Activated naive CD4-positive, alpha-beta T cell treated with anti-CD3 and anti-CD28 coated beads for 36 hours (primary cell): Measurements from ENCODE around the gene KRTAP12-3. TPM values are rescaled to one million over a fixed set of nuclear protein-coding genes. Genes with fewer than 3 reads are reported as not detected.
"Not testable (repeated sequence)": the region's sequence is repeated elsewhere in the genome, so short reads cannot be mapped to it uniquely, and the experiment has no call there.

Source experiments
- CTCF ChIA-PET: fragments of 350-600 bp; sonication (Branson Sonifier 250); formaldehyde crosslinking; loops from one replicate; lab custom pipeline; 2021; ENCODE audit warnings: antibody characterized with exemption; lab: Charles Lee
- DNase-seq: peaks from one replicate; pipeline ENCODE4 v3.0.0-alpha.2; 2020
- H3K27ac Mint-ChIP-seq: one replicate; pipeline ENCODE4 v1.8.0; 2021; ENCODE audit warnings: mild to moderate bottlenecking, mixed read lengths
- H3K27me3 Mint-ChIP-seq: one replicate; pipeline ENCODE4 v1.8.0; 2021; ENCODE audit warnings: low read depth, mixed read lengths
- H3K36me3 Mint-ChIP-seq: one replicate; pipeline ENCODE4 v1.8.0; 2021; ENCODE audit warnings: low read depth, mixed read lengths
- H3K4me1 Mint-ChIP-seq: one replicate; pipeline ENCODE4 v1.8.0; 2021; ENCODE audit warnings: low read depth, mixed read lengths
- H3K4me3 Mint-ChIP-seq: one replicate; pipeline ENCODE4 v1.8.0; 2021; ENCODE audit warnings: mild to moderate bottlenecking, moderate library complexity, mixed read lengths
- H3K9me3 Mint-ChIP-seq: one replicate; pipeline ENCODE4 v1.8.0; 2021; ENCODE audit warnings: mixed read lengths
- intact Hi-C: fragments of 100-400 bp; cut with micrococcal nuclease; formaldehyde crosslinking; loops from one replicate; pipeline ENCODE4 v1.15.1; 2023
- total RNA-seq, 2 experiments: library from RNA; stranded (reverse); gene quantifications; one replicate each; pipeline ENCODE4 v1.2.3, GENCODE V29; 2021

The KRTAP12-3 gene
- total RNA-seq, 2 experiments from 2014 or later: not detected

DNA sequence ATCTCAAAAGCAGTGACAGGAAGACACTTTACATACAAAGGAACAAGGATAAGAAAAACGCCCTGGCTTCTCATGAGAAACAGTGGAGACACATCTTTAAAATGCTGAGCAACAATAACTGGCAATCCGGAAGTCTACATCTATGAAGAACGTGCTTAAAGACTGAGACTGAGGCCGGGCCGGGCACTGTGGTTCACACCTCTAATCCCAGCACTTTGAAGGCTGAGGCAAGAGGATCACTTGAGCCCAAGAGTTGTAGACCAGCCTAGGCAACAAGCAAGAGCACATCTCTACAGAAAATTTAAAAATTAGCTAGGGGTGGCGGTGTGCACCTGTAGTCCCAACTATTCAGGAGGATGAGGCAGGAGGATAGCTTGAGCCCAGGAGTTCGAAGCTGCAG lies 26.3 kb downstream of the KRTAP12-3 start:
- CTCF ChIA-PET: interaction anchor here (0.6 kb wide), 1 partner anchor 368 kb away, joined by 3 read pairs; no protein-coding TSS in a partner anchor
- Mint-ChIP-seq H3K4me3 (no peak overlapping the region), H3K27ac (no peak overlapping the region)

DNA sequence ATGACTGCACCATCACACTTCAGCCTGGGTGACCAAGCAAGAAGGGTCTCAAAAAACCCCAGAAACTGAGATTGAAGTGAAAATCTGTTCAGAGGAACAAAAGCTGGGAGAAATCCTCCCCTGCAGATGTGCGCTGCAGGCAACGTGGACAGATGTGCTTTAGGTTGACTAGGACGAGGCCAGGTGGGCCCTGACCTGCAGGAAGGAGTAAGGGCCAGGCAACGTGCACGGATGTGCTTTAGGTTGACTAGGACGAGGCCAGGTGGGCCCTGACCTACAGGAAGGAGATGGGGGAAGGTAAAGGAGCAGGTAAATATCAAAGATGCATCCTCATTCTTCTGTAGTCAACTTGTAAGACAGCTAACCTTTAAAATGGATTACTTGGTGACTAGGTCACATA lies 26.8 kb downstream of the KRTAP12-3 start:
- intact Hi-C loops: no loop called here
- DNase-seq: no peak
- Mint-ChIP-seq H3K27ac (no peak overlapping the region), H3K4me3 (no peak overlapping the region), H3K4me1 (peaks cover 6% of the 10 kb centered on the region), H3K36me3 (no peaks in the 10 kb centered on the region), H3K9me3 (no peaks in the 10 kb centered on the region), H3K27me3 (peaks cover 10% of the 10 kb centered on the region)
- CTCF ChIA-PET: no interaction called here

More for the DNA sequence above, 26.3 kb downstream of the KRTAP12-3 start:
- Mint-ChIP-seq H3K36me3 (no peaks in the 10 kb centered on the region), H3K4me1 (peaks cover 6% of the 10 kb centered on the region), H3K27me3 (peaks cover 10% of the 10 kb centered on the region), H3K9me3 (no peaks in the 10 kb centered on the region)
- DNase-seq: no peak
- intact Hi-C loops: no loop called here

DNA sequence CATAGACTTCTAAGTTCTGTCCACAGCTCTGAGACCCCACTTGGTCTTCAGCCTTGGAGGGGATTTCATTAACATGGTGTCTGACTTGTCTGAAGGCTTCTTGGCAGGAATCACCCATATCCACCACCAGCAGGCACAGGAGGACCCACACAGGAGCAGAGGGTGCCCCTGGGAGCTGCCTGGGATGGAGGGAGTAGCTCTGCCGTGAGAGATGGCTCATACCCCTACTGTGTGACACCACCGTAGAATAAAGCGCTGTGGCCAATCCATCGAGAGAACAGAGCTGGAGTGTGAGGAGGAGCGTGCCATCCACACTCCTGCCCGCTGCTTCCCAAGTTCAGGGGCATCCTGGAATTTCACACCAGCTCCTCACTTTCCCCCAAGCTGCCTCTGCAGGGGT lies 27.3 kb downstream of the KRTAP12-3 start:
- intact Hi-C loops, H3K36me3 Mint-ChIP-seq, H3K27ac Mint-ChIP-seq, CTCF ChIA-PET, H3K27me3 Mint-ChIP-seq, H3K4me3 Mint-ChIP-seq, DNase-seq, H3K4me1 Mint-ChIP-seq, H3K9me3 Mint-ChIP-seq: not testable (repeated sequence)

DNA sequence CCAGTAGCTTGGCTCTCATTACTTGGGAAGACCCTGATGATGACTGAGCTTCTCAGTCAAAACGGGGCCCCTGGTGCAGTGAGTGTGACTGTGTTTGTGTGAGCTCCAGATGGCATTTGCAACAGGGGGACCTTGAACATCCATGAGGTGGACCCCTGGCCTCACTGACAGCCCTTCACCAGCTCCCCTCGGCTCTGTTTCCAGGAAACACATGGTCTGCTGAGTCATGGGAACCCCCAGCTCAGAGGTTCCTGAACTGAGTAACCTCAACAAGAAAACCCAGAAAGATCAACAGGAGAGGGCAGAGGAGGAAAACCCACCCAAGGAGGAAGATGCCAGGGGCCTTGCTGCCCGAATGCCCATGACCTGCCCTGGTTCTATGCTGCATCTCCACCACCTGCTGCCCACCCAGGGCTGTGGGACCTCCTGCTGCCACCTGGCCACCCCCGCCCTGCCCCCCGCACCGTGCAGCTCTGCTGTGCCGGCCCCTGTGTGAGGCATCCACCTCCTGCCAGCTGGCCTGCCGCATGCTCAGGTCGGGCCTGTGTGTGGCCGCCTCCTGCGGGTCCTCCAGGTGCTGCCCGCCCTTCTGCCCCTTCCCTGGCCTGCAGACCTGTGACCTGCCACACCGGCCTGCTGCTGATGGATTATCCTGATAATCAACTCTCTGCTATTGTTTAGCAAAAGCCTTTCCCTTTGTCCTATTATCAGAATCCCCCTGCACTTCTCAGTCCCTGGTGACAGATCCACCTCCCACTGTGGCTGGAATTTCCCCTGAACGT lies 28.5 kb downstream of the KRTAP12-3 start:
- Mint-ChIP-seq H3K9me3 (no peaks in the 10 kb centered on the region), H3K4me3 (no peak overlapping the region), H3K27me3 (peaks cover 10% of the 10 kb centered on the region), H3K27ac (no peak overlapping the region), H3K4me1 (peaks cover 10% of the 10 kb centered on the region), H3K36me3 (no peaks in the 10 kb centered on the region)
- CTCF ChIA-PET: interaction anchor here (1.5 kb wide), 1 partner anchor 9 kb away, joined by 3 read pairs; no protein-coding TSS in a partner anchor
- DNase-seq: peak; percentile 22
- intact Hi-C loops: no loop called here

DNA sequence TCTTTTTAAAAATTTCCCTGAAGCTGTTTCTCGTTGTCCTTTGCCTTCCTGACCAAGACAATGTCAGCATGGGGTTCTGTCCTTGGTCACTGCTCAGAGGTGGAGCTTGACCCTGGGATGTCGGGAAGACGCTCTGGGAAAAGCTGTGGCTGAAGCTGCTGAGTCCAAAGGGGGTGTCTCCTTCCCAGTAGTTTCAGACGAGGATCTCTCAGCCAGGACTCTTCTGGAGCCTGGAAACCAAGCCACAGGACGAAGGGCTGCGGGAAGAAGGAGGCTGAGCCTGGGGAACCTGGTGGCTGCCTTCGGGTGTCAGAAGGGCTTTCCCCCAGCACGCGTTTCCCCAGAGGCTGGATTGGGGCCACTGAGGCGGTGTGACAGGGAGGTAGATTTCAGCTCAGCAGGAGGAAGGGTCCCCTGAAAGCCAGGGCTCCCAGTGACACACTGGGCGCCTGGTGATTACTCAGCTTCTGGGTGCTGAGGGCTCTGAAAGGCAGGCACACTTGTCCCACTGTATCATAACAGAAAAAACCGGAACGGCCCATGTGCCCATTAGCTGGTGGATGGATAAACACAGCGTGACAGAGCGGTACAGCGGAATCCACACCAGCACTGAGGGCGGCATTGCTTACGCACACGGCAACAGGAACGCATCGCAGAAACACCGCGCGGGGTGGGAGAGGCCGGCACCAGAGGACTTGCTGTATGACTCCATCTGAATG lies 29.3 kb downstream of the KRTAP12-3 start:
- Mint-ChIP-seq H3K4me3 (no peak overlapping the region), H3K9me3 (no peaks in the 10 kb centered on the region), H3K27ac (no peak overlapping the region), H3K27me3 (peaks cover 10% of the 10 kb centered on the region), H3K4me1 (peaks cover 18% of the 10 kb centered on the region), H3K36me3 (no peaks in the 10 kb centered on the region)
- no peak for DNase-seq
- intact Hi-C loops: no loop called here
- CTCF ChIA-PET: interaction anchor here (1.5 kb wide), 1 partner anchor 10 kb away, joined by 3 read pairs; no protein-coding TSS in a partner anchor

DNA sequence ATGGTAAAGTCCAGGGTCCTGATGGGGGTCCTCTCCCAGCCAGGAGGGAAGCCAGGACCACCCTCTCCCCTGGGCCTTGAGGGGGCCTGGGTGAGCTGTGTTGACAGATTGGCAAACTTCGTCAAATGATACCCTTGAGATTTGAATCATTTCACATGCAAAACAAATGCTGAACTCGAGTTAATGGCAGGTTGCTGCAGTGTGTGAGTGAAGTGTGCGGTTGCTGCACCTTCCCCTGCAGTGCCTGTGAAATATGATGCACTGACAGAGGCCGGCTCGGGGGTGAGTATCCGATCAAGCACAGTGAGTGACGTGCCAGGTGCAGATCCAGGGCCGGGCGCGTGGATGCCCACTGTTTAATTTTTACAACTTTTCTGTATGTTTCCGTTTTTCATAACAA lies 29.9 kb downstream of the KRTAP12-3 start:
- CTCF ChIA-PET: interaction anchor here (1.5 kb wide), 1 partner anchor 11 kb away, joined by 3 read pairs; no protein-coding TSS in a partner anchor
- intact Hi-C loops: no loop called here
- Mint-ChIP-seq H3K4me3 (no peak overlapping the region), H3K27ac (no peak overlapping the region), H3K9me3 (peaks cover 4% of the 10 kb centered on the region), H3K36me3 (peaks cover 2% of the 10 kb centered on the region), H3K4me1 (peaks cover 19% of the 10 kb centered on the region), H3K27me3 (peaks cover 7% of the 10 kb centered on the region)
- DNase-seq: no peak

DNA sequence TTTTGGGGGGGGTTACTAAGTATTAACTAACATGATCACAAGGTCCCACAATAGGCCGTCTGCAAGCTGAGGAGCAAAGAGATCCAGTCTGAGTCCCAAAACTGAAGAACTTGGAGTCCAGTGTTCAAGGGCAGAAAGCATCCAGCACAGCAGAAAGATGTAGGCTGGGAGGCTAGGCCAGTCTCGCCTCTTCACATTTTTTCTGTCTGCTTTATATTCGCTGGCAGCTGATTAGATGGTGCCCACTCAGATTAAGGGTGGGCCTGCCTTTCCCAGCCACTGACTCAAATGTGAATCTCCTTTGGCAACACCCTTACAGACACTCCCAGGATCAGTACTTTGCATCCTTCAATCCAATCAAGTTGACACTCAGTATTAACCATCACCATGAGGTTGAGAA lies 32.0 kb downstream of the KRTAP12-3 start:
- H3K27me3 Mint-ChIP-seq, CTCF ChIA-PET, DNase-seq, H3K36me3 Mint-ChIP-seq, H3K9me3 Mint-ChIP-seq, intact Hi-C loops, H3K4me3 Mint-ChIP-seq, H3K27ac Mint-ChIP-seq: not testable (repeated sequence)
- H3K4me1 Mint-ChIP-seq: peaks cover 21% of the 10 kb centered on the region

DNA sequence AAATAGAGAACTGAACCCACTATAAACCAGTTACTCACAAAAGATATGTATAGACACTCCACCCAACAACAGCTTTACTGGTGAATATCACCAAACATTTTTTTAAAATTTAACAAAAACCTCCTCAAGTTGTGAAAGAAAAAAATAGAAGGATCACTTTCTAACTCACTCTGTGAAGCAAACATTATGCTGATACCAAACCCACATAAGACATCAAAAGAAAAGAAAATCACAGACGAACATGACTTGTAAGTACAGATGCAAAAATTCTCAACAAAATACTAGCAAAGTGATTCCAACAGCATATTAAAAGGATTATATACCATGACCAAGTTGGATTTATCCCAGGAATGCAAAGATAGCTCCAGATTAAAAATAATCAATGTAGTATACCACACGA lies 34.0 kb downstream of the KRTAP12-3 start:
- Mint-ChIP-seq H3K9me3 (peaks cover 9% of the 10 kb centered on the region), H3K27me3 (peaks cover 4% of the 10 kb centered on the region), H3K4me3 (no peak overlapping the region), H3K27ac (no peak overlapping the region), H3K36me3 (peaks cover 2% of the 10 kb centered on the region), H3K4me1 (peaks cover 15% of the 10 kb centered on the region)
- CTCF ChIA-PET: no interaction called here
- no peak for DNase-seq
- intact Hi-C loops: no loop called here

DNA sequence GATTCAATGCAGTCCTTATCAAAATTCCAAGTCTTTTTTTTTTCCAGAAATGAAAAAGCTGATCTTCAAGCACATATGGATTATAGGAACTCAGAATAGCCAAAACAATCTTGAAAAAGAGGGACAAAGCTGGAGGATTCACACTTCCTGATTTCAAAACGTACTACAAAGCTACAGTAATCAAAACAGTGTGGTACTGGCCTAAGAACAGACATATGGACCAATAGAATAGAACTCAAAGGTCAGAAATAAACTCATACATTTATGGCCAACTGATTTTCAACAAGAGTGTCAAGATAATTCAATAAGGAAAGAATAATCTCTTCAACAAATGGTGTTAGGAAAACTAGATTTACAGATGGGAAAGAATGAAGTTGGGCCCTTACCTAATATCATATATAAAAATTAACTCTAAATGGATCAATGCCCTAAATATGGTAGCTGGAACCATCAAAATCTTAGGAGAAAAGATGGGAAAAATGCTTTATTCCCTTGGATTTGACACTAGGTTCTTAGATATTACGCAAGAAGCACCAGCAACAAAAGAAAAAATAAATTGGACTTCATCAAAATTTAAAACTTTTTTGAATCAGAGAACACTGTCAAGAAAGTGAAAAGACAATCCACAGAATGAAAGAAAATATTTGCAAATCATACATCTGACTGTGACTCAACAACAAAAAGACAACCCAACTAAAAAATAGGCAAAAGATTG lies 35.2 kb downstream of the KRTAP12-3 start:
- CTCF ChIA-PET: no interaction called here
- Mint-ChIP-seq H3K4me3 (no peak overlapping the region), H3K4me1 (peaks cover 15% of the 10 kb centered on the region), H3K27me3 (peaks cover 11% of the 10 kb centered on the region), H3K36me3 (peaks cover 2% of the 10 kb centered on the region), H3K27ac (no peak overlapping the region), H3K9me3 (peaks cover 9% of the 10 kb centered on the region)
- intact Hi-C loops: no loop called here
- no peak for DNase-seq

DNA sequence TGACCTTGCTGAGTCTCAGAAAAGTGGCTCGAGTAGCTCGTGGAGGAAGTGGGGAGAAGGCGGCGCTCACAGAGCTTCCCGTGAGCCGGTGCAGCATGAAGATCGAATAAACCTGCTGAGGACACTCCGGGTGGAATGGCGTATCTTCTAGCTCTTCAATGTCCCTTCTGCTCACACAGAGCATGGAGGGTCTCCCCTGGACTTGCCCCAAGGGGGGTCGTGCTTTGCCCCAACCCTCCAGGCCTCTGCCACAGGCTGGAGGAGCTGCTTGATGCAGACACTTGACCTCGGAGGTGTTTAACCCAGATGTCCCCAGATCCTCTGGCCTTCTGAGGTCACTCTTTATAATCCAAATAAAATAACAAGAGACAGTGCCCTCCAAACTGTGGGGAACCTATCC lies 37.0 kb downstream of the KRTAP12-3 start:
- CTCF ChIA-PET: no interaction called here
- peaks cover 15% of the 10 kb centered on the region for H3K4me1 Mint-ChIP-seq
- no peak overlapping the region for H3K27ac Mint-ChIP-seq
- intact Hi-C loops: no loop called here
- peaks cover 2% of the 10 kb centered on the region for H3K36me3 Mint-ChIP-seq
- no peak overlapping the region for H3K4me3 Mint-ChIP-seq
- peaks cover 23% of the 10 kb centered on the region for H3K27me3 Mint-ChIP-seq
- no peak for DNase-seq
- H3K9me3 Mint-ChIP-seq: peaks cover 9% of the 10 kb centered on the region

DNA sequence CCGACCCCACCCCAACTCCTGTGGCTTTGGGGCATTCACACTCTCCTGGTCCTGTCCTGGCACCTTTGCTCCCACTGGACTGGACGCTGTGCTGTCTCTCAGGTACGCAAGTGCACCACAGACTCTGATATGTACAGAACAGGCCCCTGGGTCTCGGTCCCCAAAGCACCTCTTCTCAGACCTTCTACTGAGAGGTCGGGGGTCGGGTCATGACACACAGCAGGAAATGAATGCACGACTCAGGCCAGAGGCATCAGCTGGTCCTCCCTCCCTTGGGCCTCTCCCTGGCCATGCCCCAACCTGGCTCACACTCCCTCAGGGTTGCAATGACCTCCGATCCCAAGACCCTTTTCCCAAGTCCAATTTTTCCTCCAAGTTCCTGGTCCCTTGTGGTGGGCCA lies 37.5 kb downstream of the KRTAP12-3 start:
- H3K27ac Mint-ChIP-seq: no peak overlapping the region
- CTCF ChIA-PET: no interaction called here
- H3K4me3 Mint-ChIP-seq: no peak overlapping the region
- intact Hi-C loops: no loop called here
- no peak for DNase-seq
- peaks cover 15% of the 10 kb centered on the region for H3K4me1 Mint-ChIP-seq
- peaks cover 2% of the 10 kb centered on the region for H3K36me3 Mint-ChIP-seq
- H3K27me3 Mint-ChIP-seq: peaks cover 26% of the 10 kb centered on the region
- peaks cover 9% of the 10 kb centered on the region for H3K9me3 Mint-ChIP-seq

DNA sequence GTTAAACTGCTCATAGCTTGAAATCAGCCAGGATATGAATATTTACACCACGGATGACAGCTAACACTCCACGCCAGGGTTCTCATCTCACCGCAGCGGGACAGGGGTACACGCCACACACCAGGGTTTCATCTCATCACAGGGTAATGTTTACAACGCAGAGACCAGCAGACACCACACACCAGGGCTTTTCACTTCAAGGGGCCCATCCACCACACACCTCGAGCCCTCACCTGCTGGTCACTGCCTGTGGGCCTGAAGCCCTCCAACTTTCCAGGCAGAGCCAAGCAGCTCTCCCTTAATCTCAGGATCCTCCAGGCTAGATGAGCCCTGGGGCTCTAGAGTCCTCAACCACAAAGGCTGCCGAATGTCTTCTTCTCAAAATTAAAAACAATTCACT lies 37.9 kb downstream of the KRTAP12-3 start:
- CTCF ChIA-PET: no interaction called here

More for the DNA sequence above, 37.9 kb downstream of the KRTAP12-3 start:
- peaks cover 2% of the 10 kb centered on the region for H3K36me3 Mint-ChIP-seq
- DNase-seq: no peak
- peaks cover 9% of the 10 kb centered on the region for H3K9me3 Mint-ChIP-seq
- H3K27ac Mint-ChIP-seq: no peak overlapping the region
- H3K4me3 Mint-ChIP-seq: no peak overlapping the region
- H3K27me3 Mint-ChIP-seq: peaks cover 26% of the 10 kb centered on the region
- intact Hi-C loops: no loop called here
- peaks cover 15% of the 10 kb centered on the region for H3K4me1 Mint-ChIP-seq
